Natural killer cell (primary cell): ENCODE results near the gene KRTAP9-2. TPM values are rescaled to one million over a fixed set of nuclear protein-coding genes. Genes with fewer than 3 reads are reported as not detected.
"Not testable (repeated sequence)": the region's sequence is repeated elsewhere in the genome, so short reads cannot be mapped to it uniquely, and the experiment has no call there.

Experiments used
- ATAC-seq, 3 donors: fragments of 150-1000 bp in 2 of 3; fragments of 200-7000 bp in 1 of 3; cut with Tn5 transposase; 1 replicate in 1 of 3; 2 replicates in 2 of 3; pipeline ENCODE4 v1.10.0; 2021; ENCODE audit warnings: mild to moderate bottlenecking in 2 of 3, moderate library complexity in 2 of 3
- DNase-seq, 2 donors: peaks; one replicate each; pipeline versions ENCODE4 v3.0.0 to v3.0.0-alpha.2; 2013 to 2021; ENCODE audit warnings: mixed read lengths in 1 of 2
- H3K27ac ChIP-seq: one replicate; pipeline ENCODE4 v1.5.1; 2013; ENCODE audit warnings: mild to moderate bottlenecking, low read length
- H3K27me3 ChIP-seq: one replicate; pipeline ENCODE4 v1.6.1; 2013; ENCODE audit warnings: low read length; ENCODE audit not compliant: control insufficient read depth, insufficient read depth
- H3K36me3 ChIP-seq: one replicate; pipeline ENCODE4 v1.6.1; 2013; ENCODE audit warnings: low read length; ENCODE audit not compliant: control insufficient read depth, insufficient read depth
- H3K4me1 ChIP-seq: one replicate; pipeline ENCODE4 v1.6.1; 2013; ENCODE audit warnings: low read length; ENCODE audit not compliant: control insufficient read depth, insufficient read depth
- H3K4me3 ChIP-seq: one replicate; pipeline ENCODE4 v1.5.1; 2013; ENCODE audit warnings: low read length
- H3K9me3 ChIP-seq: one replicate; pipeline ENCODE4 v1.6.1; 2013; ENCODE audit warnings: low read length; ENCODE audit not compliant: control insufficient read depth, insufficient read depth
- H3K27ac Mint-ChIP-seq, 2 donors: one replicate each; pipeline ENCODE4 v1.8.0; 2022; ENCODE audit warnings: mild to moderate bottlenecking in 2 of 2, mixed read lengths in 2 of 2, moderate library complexity in 1 of 2
- H3K27me3 Mint-ChIP-seq, 2 donors: one replicate each; pipeline ENCODE4 v1.8.0; 2022; ENCODE audit warnings: low read depth in 2 of 2, mixed read lengths in 2 of 2
- H3K36me3 Mint-ChIP-seq: one replicate; pipeline ENCODE4 v1.8.0; 2022; ENCODE audit warnings: mixed read lengths
- H3K4me1 Mint-ChIP-seq, 2 donors: one replicate each; pipeline ENCODE4 v1.8.0; 2022; ENCODE audit warnings: mixed read lengths in 2 of 2
- H3K4me3 Mint-ChIP-seq: one replicate; pipeline ENCODE4 v1.8.0; 2022; ENCODE audit warnings: mild to moderate bottlenecking, moderate library complexity, mixed read lengths
- H3K9me3 Mint-ChIP-seq, 2 donors: one replicate each; pipeline ENCODE4 v1.8.0; 2022; ENCODE audit warnings: mixed read lengths in 2 of 2
- WGBS: methylation state at CpG from one replicate; pipeline ENCODE4 v1.1.7; 2013; ENCODE audit warnings: missing lambda C conversion rate; ENCODE audit not compliant: insufficient coverage; 5-methylcytosine and 5-hydroxymethylcytosine counted together
- intact Hi-C: fragments of 100-400 bp; cut with micrococcal nuclease; formaldehyde crosslinking; loops from one replicate; pipeline ENCODE4 v1.14.2; 2022
- total RNA-seq, 4 donors: library from RNA; stranded (reverse); fragments of 120-200 nt in 1 of 4; gene quantifications; one replicate each; pipeline versions ENCODE4 v1.2.3 to v1.2.4, GENCODE V29; 2013 to 2022
- TF ChIP-seq, protein P1 (sequence below): fragments of 200-600 bp; IDR thresholded peaks from one replicate; pipeline ENCODE4 v1.8.0; 2022; ENCODE audit warnings: antibody characterized with exemption

KRTAP9-2 gene
- total RNA-seq, 3 donors from 2014 or later (not counting 1 experiment from before 2014, with no cell fraction given): not detected

DNA sequence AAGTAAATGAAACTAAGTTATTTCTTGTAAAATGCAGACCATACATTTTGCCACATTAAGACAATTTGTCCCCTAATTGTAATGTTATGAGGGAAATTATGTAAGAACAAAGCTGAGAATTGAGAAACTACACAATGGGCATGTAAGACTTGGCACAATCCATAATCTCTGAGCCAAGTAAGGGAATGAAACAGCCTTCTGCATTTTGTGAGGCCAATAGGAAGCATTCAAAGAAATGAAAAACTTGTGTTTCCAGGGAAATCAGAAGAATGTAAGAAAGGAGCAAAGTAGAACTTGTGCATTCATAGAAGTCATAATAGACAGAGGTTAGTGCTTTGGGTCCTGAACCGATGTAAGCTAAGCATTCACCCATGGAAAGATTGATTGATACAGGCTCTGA, 24.8 kb downstream of the KRTAP9-2 start:
- H3K4me1 Mint-ChIP-seq: no peaks in the 10 kb centered on the region
- Histone ChIP-seq H3K36me3 (no peaks in the 10 kb centered on the region), H3K27me3 (no peaks in the 10 kb centered on the region), H3K27ac (no peak overlapping the region), H3K9me3 (no peaks in the 10 kb centered on the region), H3K4me1 (no peaks in the 10 kb centered on the region), H3K4me3 (no peak overlapping the region)
- peaks cover 23 to 49% of the 10 kb centered on the region in 2 donors for H3K27me3 Mint-ChIP-seq
- DNase-seq: peak in 1 of 2 donors; percentile 0
- 90% methylated on average over 1 of the region's 1 CpG for WGBS
- H3K9me3 Mint-ChIP-seq: no peaks in the 10 kb centered on the region
- ATAC-seq: no peak
- H3K4me3 Mint-ChIP-seq: no peak overlapping the region
- H3K36me3 Mint-ChIP-seq: no peaks in the 10 kb centered on the region
- intact Hi-C loops: no loop called here
- TF ChIP-seq, protein P1, sequence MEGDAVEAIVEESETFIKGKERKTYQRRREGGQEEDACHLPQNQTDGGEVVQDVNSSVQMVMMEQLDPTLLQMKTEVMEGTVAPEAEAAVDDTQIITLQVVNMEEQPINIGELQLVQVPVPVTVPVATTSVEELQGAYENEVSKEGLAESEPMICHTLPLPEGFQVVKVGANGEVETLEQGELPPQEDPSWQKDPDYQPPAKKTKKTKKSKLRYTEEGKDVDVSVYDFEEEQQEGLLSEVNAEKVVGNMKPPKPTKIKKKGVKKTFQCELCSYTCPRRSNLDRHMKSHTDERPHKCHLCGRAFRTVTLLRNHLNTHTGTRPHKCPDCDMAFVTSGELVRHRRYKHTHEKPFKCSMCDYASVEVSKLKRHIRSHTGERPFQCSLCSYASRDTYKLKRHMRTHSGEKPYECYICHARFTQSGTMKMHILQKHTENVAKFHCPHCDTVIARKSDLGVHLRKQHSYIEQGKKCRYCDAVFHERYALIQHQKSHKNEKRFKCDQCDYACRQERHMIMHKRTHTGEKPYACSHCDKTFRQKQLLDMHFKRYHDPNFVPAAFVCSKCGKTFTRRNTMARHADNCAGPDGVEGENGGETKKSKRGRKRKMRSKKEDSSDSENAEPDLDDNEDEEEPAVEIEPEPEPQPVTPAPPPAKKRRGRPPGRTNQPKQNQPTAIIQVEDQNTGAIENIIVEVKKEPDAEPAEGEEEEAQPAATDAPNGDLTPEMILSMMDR: no peak
- H3K27ac Mint-ChIP-seq: no peak overlapping the region

DNA sequence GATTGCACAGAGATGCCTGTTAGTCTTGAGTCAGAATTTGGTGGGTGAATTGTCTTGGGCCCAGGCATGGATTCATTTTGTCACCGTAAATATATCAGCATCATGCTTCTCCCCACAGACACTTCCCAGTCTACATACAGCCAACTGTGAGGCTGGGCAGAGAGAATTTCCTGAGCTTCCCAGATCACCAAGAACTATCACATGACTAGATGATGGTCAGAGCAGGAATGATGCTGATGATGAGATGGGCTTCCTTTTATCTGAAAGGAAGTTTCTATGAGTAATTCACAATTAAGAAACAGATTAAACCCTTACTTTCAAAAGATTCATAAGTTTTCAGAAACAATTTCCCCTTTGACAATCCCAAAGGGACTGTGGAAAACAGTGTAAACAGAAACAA, 28.4 kb downstream of the KRTAP9-2 start:
- Histone ChIP-seq H3K9me3 (no peaks in the 10 kb centered on the region), H3K36me3 (no peaks in the 10 kb centered on the region), H3K27ac (no peak overlapping the region), H3K4me1 (no peaks in the 10 kb centered on the region), H3K4me3 (no peak overlapping the region), H3K27me3 (peaks cover 2% of the 10 kb centered on the region)
- TF ChIP-seq, protein P1: no peak
- H3K27me3 Mint-ChIP-seq: peaks cover 28 to 80% of the 10 kb centered on the region in 2 donors
- H3K27ac Mint-ChIP-seq: no peak overlapping the region
- 50% methylated on average over 1 of the region's 1 CpG for WGBS
- intact Hi-C loops: no loop called here
- H3K36me3 Mint-ChIP-seq: no peaks in the 10 kb centered on the region
- no peak overlapping the region for H3K4me3 Mint-ChIP-seq
- H3K4me1 Mint-ChIP-seq: no peaks in the 10 kb centered on the region
- no peaks in the 10 kb centered on the region for H3K9me3 Mint-ChIP-seq
- ATAC-seq (no peak), DNase-seq (peak in 1 of 2 donors; percentile 0)

DNA sequence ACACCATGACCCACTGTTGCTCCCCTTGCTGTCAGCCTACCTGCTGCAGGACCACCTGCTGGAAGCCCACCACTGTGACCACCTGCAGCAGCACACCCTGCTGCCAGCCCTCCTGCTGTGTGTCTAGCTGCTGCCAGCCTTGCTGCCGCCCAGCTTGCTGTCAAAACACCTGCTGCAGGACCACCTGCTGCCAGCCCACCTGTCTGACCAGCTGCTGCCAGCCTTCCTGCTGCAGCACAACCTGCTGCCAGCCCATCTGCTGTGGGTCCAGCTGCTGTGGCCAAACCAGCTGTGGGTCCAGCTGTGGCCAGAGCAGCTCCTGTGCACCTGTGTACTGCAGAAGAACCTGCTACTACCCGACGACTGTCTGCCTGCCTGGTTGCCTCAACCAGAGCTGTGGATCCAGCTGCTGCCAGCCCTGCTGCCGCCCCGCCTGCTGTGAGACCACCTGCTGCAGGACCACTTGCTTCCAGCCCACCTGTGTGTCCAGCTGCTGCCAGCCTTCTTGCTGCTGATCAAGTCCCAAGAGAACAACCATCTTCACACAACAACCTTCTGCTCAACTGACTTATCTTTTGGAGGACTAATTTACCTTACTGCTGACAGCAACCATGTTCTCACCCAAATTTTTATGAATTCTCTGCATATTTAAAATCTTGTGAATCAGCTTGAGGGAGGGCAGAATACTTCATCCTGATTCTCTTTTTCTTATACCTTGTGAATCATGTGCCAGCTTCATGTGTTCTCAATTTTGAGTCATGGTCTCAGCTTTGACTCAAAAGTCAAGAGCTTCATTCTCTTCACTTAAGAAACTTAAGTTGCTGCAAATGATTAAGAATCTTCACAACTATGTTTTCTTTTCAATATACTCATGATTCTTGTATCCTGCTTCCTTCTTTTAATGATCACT, 29.2 kb downstream of the KRTAP9-2 start, which contains the start of gene KRTAP9-9:
TSS of gene KRTAP9-9 (plus strand) at position 4 of the 910 bp plus-strand sequence.
- H3K4me1 Mint-ChIP-seq, intact Hi-C loops, H3K4me1 ChIP-seq, ATAC-seq, H3K27ac ChIP-seq, H3K9me3 ChIP-seq, H3K27me3 ChIP-seq, H3K4me3 Mint-ChIP-seq, H3K9me3 Mint-ChIP-seq, H3K4me3 ChIP-seq, H3K36me3 ChIP-seq, H3K36me3 Mint-ChIP-seq, H3K27ac Mint-ChIP-seq: not testable (repeated sequence)
- peaks cover 27 to 80% of the 10 kb centered on the region in 2 donors for H3K27me3 Mint-ChIP-seq
- DNase-seq: peak in 1 of 2 donors; percentile 0
- whole genome bisulfite sequencing: 82% methylated on average over 5 of the region's 5 CpGs

GRCh38 chr17:41256291-41256685, 29.8 kb downstream of the KRTAP9-2 start:
- Histone ChIP-seq H3K36me3 (no peaks in the 10 kb centered on the region), H3K9me3 (no peaks in the 10 kb centered on the region), H3K27ac (no peak overlapping the region), H3K4me3 (no peak overlapping the region), H3K27me3 (peaks cover 2% of the 10 kb centered on the region), H3K4me1 (no peaks in the 10 kb centered on the region)
- Mint-ChIP-seq H3K27me3 (peaks cover 34 to 80% of the 10 kb centered on the region in 2 donors), H3K27ac (no peak overlapping the region), H3K4me3 (no peak overlapping the region), H3K36me3 (no peaks in the 10 kb centered on the region), H3K9me3 (no peaks in the 10 kb centered on the region), H3K4me1 (no peaks in the 10 kb centered on the region)
- no peak for ATAC-seq
- TF ChIP-seq, protein P1: no peak
- WGBS: no CpG with 5 or more reads among the region's 1 CpG
- DNase-seq: peak in 1 of 2 donors; percentile 0
- intact Hi-C loops: no loop called here
